GM19043 (cell line): Measurements from ENCODE around the gene AIP.

Experiments used
- ATAC-seq: cut with Tn5 transposase; IDR thresholded peaks from one replicate; pipeline ENCODE4 v1.9.1; 2021; ENCODE audit warnings: low read depth; ENCODE audit not compliant: unreplicated experiment

The AIP gene

DNA sequence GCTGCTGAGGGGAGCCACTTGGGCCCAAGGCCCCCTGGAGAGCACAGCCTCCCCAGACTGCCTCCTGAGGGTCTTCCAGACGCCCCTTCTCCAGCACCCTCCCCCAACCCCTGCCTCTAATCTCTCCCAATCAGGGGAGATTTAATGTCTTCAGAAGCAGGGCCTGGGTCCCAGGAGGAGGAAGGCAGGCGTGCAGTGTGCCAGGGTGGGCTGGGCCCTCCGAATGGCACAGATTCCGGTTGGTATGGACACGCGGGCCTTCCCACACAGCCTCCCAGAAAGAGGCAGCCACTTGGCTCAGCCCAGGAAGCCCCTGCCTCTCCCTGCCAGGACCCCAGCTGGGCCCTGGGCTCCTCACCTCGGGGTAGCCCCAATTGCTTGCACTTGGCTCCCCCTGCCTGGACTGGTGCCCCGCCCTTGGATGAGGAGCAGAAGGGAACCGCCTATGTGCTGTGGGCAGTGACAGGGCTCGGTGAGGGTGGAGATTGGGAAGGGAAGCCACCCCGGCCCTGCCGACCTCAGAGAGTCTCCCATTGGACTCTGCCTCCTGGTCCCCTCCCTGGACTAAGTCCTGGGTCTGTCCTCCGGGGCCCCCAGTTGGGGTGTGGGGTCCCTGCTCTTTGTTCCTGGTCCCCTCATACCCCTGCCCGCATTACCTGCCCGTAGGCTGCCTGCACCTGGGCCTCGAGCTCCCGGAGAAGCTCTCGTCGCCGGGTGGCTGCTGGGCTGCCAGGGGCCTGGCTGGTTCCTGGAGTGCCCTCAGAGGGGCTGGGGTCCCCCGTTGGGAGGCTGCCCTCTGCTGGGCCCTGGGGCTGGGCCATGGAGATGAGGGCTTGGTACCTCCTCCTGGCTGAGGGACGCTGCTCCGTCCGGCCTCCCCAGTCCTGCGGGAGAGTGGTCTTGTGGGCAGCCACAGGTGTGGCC is 41.0 kb downstream of the AIP start:
- no peak for ATAC-seq

DNA sequence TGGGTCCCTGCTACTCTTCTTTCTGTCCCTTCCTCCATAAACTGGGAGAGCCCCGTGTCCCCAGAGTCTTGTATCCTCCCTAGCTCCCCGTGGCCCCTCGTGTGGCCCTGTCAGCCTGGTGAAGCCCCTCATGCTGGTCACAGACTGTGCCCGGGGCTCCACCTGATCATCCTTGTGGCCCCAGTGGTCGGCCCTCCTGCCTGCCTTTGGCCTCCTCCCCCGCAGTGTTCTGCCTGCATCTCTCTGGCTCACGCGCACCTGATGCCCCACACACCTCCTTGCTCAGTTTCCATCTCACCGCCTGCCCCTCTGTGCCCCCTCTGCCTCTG is 41.6 kb downstream of the AIP start:
- no peak for ATAC-seq

- ATAC-seq = no peak
Observed at GRCh38 chr11:67525275-67525976, 42.6 kb downstream of the AIP start.

GRCh38 chr11:67528376-67528775 is 45.5 kb downstream of the AIP start:
- ATAC-seq = no peak

GRCh38 chr11:67530282-67530592 is 47.4 kb downstream of the AIP start:
- ATAC-seq = no peak

DNA sequence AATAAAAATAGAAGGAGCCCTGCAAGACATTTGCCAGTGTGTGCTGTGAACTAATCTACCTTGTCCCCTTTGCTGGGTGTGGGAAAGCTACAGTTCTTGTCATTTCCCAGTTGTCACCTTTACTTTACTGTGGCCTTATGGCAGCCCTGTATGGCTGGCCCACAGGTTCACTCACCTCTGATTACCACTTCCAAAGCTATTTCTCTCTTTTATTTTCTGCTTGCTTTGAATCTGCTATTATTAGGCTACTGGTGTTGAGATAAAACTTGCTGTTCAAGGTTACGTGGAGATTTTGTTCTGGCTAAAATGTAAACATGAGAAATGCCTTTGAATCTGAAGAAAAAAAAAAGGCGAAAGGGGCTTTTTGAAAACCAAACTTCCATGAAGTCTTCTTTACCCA is 50.1 kb downstream of the AIP start:
- ATAC-seq = no peak

DNA sequence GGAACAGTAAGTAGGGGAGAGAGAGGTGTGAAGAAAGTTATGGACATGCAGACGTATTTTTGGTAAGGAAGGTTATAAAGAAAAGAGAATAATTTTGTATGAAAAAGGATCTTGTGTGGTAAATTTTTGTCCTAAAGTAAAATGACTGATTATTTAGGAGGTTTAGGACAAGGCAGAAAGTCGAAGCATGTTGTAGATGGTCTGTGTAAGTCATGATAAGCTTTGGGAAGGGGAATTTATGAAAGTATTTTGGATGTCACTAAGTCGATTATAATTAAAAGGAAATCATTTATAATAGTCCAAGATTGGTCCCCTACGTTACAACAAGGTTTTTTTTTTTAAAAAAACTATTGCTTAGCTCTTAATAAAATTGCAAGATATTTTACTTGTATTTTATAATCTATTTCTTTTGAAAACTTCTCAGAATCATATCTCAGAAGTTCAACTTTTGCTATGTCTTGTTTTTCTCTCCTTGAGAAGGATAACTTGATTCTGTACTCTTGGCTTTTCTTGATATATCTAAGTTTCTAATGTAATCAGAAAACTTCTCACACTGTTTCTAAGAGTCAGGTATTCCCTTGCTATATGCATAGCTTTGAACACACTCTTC is 51.3 kb downstream of the AIP start:
- ATAC-seq = no peak

DNA sequence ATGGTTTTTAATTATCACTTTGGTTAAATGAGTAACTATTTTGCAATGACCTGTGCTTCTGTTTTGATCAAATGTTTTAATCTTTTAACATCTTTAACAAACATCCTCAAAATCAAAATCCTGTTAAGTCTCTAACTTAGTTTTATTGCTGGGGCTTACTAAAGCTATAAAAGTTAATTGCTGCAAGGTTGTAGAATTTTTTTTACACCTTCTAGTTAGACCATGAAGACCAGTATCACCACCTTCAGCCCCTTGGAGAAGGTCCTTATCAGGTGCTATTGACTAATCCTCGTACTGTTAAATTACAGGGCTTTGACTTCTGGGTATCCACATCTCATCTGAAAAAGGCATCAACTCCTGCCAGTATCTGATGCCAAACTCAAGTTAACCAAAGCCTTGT is 52.7 kb downstream of the AIP start:
- ATAC-seq = no peak

DNA sequence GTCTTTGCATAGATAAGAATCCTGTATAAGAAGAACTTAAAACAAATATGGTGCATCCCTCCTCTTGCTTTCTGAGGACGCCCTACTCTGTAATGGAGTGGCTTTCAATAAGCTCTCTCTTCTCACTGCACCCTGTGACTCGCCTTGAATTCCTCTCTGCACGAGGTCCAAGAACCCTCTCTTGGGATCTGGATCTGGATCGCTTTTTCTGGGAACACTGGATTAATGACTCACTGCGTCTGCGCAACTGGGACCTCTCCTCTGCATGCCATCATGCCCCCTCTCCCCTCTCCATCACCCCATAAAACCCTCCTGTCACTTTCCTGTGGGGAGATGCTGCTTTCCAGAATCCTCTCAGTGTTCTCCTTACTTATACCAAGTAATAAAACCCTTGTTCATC is 55.5 kb downstream of the AIP start:
- no peak for ATAC-seq

DNA sequence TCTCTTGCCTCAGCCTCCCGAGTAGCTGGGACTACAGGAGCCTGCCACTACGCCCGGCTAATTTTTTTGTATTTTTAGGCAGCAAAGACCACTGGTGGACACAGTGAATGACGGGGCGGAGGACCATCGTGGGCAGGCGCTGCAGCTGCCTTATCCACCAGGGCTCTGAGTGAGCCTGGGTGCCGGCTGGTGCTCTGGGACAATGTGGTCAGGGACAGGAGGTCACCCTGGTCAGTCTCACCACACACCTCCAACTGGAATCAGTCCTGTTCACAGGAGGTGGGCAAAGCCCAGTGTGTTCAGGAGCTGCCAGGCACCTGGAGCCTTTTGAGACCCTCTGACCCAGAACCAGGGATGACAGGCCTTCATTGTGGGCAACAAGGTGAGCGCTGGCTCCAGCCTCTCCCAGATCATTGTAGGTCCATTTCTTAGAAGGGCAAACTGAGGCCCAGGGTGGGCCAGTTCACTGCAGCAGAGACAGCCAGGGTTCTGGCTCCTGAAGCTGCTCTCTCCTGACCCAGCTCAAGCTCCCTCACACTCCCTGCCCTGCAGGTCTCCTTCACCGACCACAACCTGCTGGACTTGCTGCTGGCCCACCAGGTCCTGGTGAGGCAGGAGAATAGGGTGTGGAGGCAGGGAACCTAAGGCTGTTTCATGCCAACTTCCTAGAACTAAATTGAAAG is 56.1 kb downstream of the AIP start:
- no peak for ATAC-seq

DNA sequence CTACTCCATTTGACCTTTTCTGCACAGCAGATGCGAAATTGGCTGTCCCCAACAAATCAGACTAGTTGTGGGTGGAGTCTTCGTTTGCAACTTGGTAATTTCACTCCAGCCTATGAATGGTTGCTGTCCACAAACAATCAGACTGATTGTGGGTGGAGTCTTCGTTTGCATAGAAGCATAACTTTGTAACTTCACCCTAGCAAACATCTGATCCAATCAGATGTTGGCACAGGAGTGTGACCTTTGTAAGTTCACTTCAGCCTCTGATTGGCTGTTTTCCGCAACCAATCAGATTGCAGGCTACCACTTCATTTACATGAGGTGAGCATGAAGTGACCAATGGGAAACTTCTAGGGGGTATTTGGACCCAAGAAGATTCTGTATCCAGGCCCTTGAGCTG is 56.7 kb downstream of the AIP start:
- ATAC-seq = no peak
